ENCODE measurements around the gene RAMAC.

GRCh38 chr15:83016906-83017305 is 30.9 kb downstream of the RAMAC start:
- TF ChIP-seq EP300 (IDR thresholded peaks at IDR 0.05): no peak
- no peak for TF ChIP-seq CTCF (IDR thresholded peaks at IDR 0.05)
